GM20000 (cell line): ENCODE results near the gene VAV2.

Source experiments
- DNase-seq: peaks from one replicate; pipeline ENCODE4 v3.0.0; 2012; ENCODE audit warnings: low spot score
- TF ChIP-seq, protein P1 (sequence below): IDR thresholded peaks from 2 replicates; pipeline ENCODE4 v1.5.1; 2012; ENCODE audit warnings: mild to moderate bottlenecking, control low read depth; ENCODE audit errors: extremely low read depth, missing control alignments

Gene VAV2

GRCh38 chr9:133976191-133976861, 15.8 kb downstream of the VAV2 start:
- no peak for DNase-seq
- TF ChIP-seq, protein P1, sequence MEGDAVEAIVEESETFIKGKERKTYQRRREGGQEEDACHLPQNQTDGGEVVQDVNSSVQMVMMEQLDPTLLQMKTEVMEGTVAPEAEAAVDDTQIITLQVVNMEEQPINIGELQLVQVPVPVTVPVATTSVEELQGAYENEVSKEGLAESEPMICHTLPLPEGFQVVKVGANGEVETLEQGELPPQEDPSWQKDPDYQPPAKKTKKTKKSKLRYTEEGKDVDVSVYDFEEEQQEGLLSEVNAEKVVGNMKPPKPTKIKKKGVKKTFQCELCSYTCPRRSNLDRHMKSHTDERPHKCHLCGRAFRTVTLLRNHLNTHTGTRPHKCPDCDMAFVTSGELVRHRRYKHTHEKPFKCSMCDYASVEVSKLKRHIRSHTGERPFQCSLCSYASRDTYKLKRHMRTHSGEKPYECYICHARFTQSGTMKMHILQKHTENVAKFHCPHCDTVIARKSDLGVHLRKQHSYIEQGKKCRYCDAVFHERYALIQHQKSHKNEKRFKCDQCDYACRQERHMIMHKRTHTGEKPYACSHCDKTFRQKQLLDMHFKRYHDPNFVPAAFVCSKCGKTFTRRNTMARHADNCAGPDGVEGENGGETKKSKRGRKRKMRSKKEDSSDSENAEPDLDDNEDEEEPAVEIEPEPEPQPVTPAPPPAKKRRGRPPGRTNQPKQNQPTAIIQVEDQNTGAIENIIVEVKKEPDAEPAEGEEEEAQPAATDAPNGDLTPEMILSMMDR: no peak

- TF ChIP-seq, protein P1: no peak
- DNase-seq: no peak
These were observed 16.6 kb downstream of the VAV2 start for GRCh38 chr9:133975511-133975910.

- DNase-seq: no peak
- TF ChIP-seq, protein P1: no peak
These were observed 17.3 kb downstream of the VAV2 start for GRCh38 chr9:133974631-133975341.

DNA sequence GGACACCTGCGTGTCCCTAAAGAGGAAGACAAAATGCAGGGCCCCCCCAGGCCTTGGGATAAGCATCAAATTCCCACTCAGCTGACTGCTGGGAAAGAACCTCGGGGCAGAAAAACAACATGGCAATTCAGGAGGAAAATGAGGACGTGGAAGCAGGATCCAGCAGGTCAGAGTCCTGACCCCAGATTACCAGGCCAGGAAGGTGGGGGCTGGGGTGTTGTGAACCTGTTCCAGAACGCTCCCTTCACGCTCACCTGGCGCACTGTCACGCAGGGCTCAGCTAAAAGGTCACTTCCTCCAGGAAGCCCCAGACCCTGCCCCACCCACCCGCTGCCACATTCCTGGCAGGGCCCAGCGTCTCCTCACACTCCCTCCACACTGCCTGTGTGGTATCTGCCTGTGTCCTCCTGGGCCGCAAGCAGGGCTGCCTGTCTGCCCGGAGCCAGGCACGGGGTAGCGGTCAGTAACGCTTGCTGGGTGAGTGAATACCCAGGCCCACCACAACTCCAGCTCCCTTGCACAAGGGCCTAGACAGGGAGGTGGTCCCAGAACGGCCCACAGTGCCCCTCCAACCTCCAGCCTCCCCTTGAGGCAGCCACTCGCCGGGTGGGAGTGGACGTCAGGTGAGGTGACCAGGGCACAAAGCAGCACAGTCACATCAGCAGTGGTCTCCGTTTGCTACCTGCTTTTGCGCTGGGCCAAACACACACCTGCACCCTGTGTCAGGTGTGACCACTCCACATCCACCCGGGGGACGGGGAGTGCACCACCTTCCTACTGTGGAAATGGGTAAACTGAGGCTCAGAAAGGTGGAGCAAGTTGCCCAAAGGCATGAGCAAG, 18.1 kb downstream of the VAV2 start:
- no peak for DNase-seq
- TF ChIP-seq, protein P1: no peak

GRCh38 chr9:133973111-133973790, 18.9 kb downstream of the VAV2 start:
- no peak for DNase-seq
- TF ChIP-seq, protein P1: no peak

- no peak for DNase-seq
- TF ChIP-seq, protein P1: no peak
These were observed 19.9 kb downstream of the VAV2 start for GRCh38 chr9:133971981-133972941.
